RKO (cell line): ENCODE results near the gene P2RY13.

Experiments
- DNase-seq: peaks from one replicate; pipeline ENCODE4 v3.0.0-alpha.2; 2016; ENCODE audit warnings: low spot score

The P2RY13 gene

GRCh38 chr3:151320131-151320530 lies 9.2 kb downstream of the P2RY13 start:
- DNase-seq: no peak

GRCh38 chr3:151319628-151320027 lies 9.7 kb downstream of the P2RY13 start:
- no peak for DNase-seq

- no peak for DNase-seq
Observed at GRCh38 chr3:151318991-151319390, 10.4 kb downstream of the P2RY13 start.

- no peak for DNase-seq
Observed at GRCh38 chr3:151318313-151318712, 11.0 kb downstream of the P2RY13 start.

GRCh38 chr3:151316267-151316991 lies 12.9 kb downstream of the P2RY13 start, which contains the start of gene GPR87:
TSS of gene GPR87 (minus strand) at chr3:151316820. CDS start at chr3:151300100, 16,720 bp downstream.
- DNase-seq: no peak

GRCh38 chr3:151315846-151316245 lies 13.5 kb downstream of the P2RY13 start:
- DNase-seq: no peak

- no peak for DNase-seq
Observed at GRCh38 chr3:151315136-151315535, 14.2 kb downstream of the P2RY13 start.

- no peak for DNase-seq
Observed at GRCh38 chr3:151314593-151314992, 14.8 kb downstream of the P2RY13 start.

- no peak for DNase-seq
Observed at GRCh38 chr3:151314137-151314536, 15.2 kb downstream of the P2RY13 start.

GRCh38 chr3:151312972-151313371 lies 16.4 kb downstream of the P2RY13 start:
- no peak for DNase-seq

- DNase-seq: no peak
Observed at GRCh38 chr3:151309566-151309965, 19.8 kb downstream of the P2RY13 start.

GRCh38 chr3:151307583-151308488 lies 21.5 kb downstream of the P2RY13 start:
- no peak for DNase-seq

- DNase-seq: no peak
Observed at GRCh38 chr3:151307131-151307530, 22.2 kb downstream of the P2RY13 start.

GRCh38 chr3:151306168-151306810 lies 23.1 kb downstream of the P2RY13 start:
- DNase-seq: no peak

GRCh38 chr3:151305775-151306151 lies 23.6 kb downstream of the P2RY13 start:
- DNase-seq: no peak

GRCh38 chr3:151305060-151305774 lies 24.1 kb downstream of the P2RY13 start:
- peak; percentile 30 for DNase-seq

GRCh38 chr3:151303751-151304150 lies 25.6 kb downstream of the P2RY13 start:
- no peak for DNase-seq

GRCh38 chr3:151301787-151302186 lies 27.6 kb downstream of the P2RY13 start:
- peak; percentile 29 for DNase-seq

- DNase-seq: no peak
Observed at GRCh38 chr3:151300539-151300938, 28.8 kb downstream of the P2RY13 start.

GRCh38 chr3:151299006-151299405 lies 30.3 kb downstream of the P2RY13 start:
- DNase-seq: no peak

GRCh38 chr3:151297429-151297828 lies 31.9 kb downstream of the P2RY13 start:
- DNase-seq: no peak

- no peak for DNase-seq
Observed at GRCh38 chr3:151296226-151296625, 33.1 kb downstream of the P2RY13 start.
